ENCODE data around the gene CCDC192. TPM values are rescaled to one million over a fixed set of nuclear protein-coding genes. Genes with fewer than 3 reads are reported as not detected.

Gene CCDC192
- total and polyA plus RNA-seq, 8 donors, result 0.81 to 1.6 (median 1.2) TPM; not detected in 2

- ATAC-seq, result no peak
- no peak for DNase-seq
These were observed 117.8 kb downstream of the CCDC192 start for GRCh38 chr5:127820910-127821553.

GRCh38 chr5:127821896-127822295 lies 118.7 kb downstream of the CCDC192 start:
- ATAC-seq (no peak), DNase-seq (no peak)
- no peaks in the 10 kb centered on the region for H3K9me3 ChIP-seq
- intact Hi-C loops (cut with DNase I), result no loop called here
- no peak overlapping the region for H3K4me3 ChIP-seq
- H3K27ac ChIP-seq, result no peak overlapping the region
- H3K36me3 ChIP-seq, result no peaks in the 10 kb centered on the region
- TF ChIP-seq, protein P1, sequence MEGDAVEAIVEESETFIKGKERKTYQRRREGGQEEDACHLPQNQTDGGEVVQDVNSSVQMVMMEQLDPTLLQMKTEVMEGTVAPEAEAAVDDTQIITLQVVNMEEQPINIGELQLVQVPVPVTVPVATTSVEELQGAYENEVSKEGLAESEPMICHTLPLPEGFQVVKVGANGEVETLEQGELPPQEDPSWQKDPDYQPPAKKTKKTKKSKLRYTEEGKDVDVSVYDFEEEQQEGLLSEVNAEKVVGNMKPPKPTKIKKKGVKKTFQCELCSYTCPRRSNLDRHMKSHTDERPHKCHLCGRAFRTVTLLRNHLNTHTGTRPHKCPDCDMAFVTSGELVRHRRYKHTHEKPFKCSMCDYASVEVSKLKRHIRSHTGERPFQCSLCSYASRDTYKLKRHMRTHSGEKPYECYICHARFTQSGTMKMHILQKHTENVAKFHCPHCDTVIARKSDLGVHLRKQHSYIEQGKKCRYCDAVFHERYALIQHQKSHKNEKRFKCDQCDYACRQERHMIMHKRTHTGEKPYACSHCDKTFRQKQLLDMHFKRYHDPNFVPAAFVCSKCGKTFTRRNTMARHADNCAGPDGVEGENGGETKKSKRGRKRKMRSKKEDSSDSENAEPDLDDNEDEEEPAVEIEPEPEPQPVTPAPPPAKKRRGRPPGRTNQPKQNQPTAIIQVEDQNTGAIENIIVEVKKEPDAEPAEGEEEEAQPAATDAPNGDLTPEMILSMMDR (IDR thresholded peaks at IDR 0.05), result no peak
- H3K4me1 ChIP-seq, result peaks cover 0 to 8% of the 10 kb centered on the region in 2 donors
- H3K27me3 ChIP-seq, result no peaks in the 10 kb centered on the region

More at GRCh38 chr5:127820910-127821553, 117.8 kb downstream of the CCDC192 start:
- Histone ChIP-seq H3K27ac (no peak overlapping the region), H3K36me3 (no peaks in the 10 kb centered on the region), H3K4me3 (no peak overlapping the region), H3K9me3 (no peaks in the 10 kb centered on the region), H3K4me1 (peaks cover 0 to 8% of the 10 kb centered on the region in 2 donors), H3K27me3 (no peaks in the 10 kb centered on the region)
- intact Hi-C loops (cut with DNase I), result no loop called here
- TF ChIP-seq, protein P1 (IDR thresholded peaks at IDR 0.05), result no peak

GRCh38 chr5:127824126-127824525 lies 120.9 kb downstream of the CCDC192 start:
- H3K4me3 ChIP-seq, result no peak overlapping the region
- DNase-seq, result no peak
- no peaks in the 10 kb centered on the region for H3K27me3 ChIP-seq
- no peak for ATAC-seq
- peaks cover 0 to 8% of the 10 kb centered on the region in 2 donors for H3K4me1 ChIP-seq
- no peaks in the 10 kb centered on the region for H3K9me3 ChIP-seq
- TF ChIP-seq, protein P1 (IDR thresholded peaks at IDR 0.05), result no peak
- intact Hi-C loops (cut with DNase I), result no loop called here
- H3K27ac ChIP-seq, result no peak overlapping the region
- H3K36me3 ChIP-seq, result no peaks in the 10 kb centered on the region

DNA sequence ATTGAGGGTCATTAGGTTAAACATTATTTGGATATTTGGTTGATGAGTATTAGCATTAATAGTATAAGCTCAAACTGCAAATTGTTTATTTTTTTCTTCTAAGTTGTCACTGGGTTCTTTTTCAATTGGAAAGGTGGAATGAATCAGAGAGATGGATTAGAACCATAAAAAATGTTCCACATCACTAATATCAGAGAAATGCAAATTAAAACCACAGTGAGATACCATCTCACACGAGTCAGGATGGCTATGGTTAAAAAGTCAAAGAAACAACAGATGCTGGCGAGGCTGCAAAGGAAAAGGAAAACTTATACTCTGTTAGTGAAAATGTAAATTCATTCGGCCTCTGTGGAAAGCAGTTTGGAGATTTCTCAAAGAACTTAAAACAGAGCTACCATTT lies 122.8 kb downstream of the CCDC192 start:
- ATAC-seq (no peak), DNase-seq (no peak)
- Histone ChIP-seq H3K4me1 (peaks cover 0 to 8% of the 10 kb centered on the region in 2 donors), H3K4me3 (no peak overlapping the region), H3K27me3 (no peaks in the 10 kb centered on the region), H3K27ac (no peak overlapping the region), H3K36me3 (no peaks in the 10 kb centered on the region), H3K9me3 (no peaks in the 10 kb centered on the region)
- intact Hi-C loops (cut with DNase I), result no loop called here
- TF ChIP-seq, protein P1 (IDR thresholded peaks at IDR 0.05), result no peak

GRCh38 chr5:127827451-127827850 lies 124.3 kb downstream of the CCDC192 start:
- Histone ChIP-seq H3K27me3 (no peaks in the 10 kb centered on the region), H3K4me3 (no peak overlapping the region), H3K4me1 (peaks cover 0 to 8% of the 10 kb centered on the region in 2 donors), H3K9me3 (no peaks in the 10 kb centered on the region), H3K27ac (no peak overlapping the region), H3K36me3 (no peaks in the 10 kb centered on the region)
- ATAC-seq (no peak), DNase-seq (no peak)
- TF ChIP-seq, protein P1 (IDR thresholded peaks at IDR 0.05), result no peak
- intact Hi-C loops (cut with DNase I), result no loop called here

All from left lung (tissue), 10 donors.